Fibroblast of the aortic adventitia (primary cell): ENCODE data around the gene ST7. TPM values are rescaled to one million over a fixed set of nuclear protein-coding genes. Genes with fewer than 3 reads are reported as not detected.
A peak's percentile ranks its signal among the peaks of the same experiment; 100 is the strongest.

Experiments used
- DNase-seq: peaks from one replicate; pipeline ENCODE4 v3.0.0-alpha.2; 2010; ENCODE audit warnings: low read depth
- H3K4me3 ChIP-seq: 2 replicates; pipeline ENCODE4 v1.5.1; 2011; ENCODE audit warnings: low read depth, mild to moderate bottlenecking, control low read depth, low read length, moderate library complexity
- total RNA-seq: library from RNA; depleted of rRNA; stranded (reverse); fragments of >200 nt; gene quantifications from 2 replicates; pipeline ENCODE4 v1.2.3, GENCODE V29; 2012; ENCODE audit warnings: low replicate concordance
- TF ChIP-seq, protein P1 (sequence below): IDR thresholded peaks from 2 replicates; pipeline ENCODE4 v1.5.1; 2011; ENCODE audit warnings: mild to moderate bottlenecking, low read length, control low read depth, inconsistent platforms; ENCODE audit not compliant: insufficient read depth

The ST7 gene
- total RNA-seq, 1 donor: 22.7 TPM

GRCh38 chr7:117216436-117217069 is 263.3 kb downstream of the ST7 start:
- no peak overlapping the region for H3K4me3 ChIP-seq
- TF ChIP-seq, protein P1, sequence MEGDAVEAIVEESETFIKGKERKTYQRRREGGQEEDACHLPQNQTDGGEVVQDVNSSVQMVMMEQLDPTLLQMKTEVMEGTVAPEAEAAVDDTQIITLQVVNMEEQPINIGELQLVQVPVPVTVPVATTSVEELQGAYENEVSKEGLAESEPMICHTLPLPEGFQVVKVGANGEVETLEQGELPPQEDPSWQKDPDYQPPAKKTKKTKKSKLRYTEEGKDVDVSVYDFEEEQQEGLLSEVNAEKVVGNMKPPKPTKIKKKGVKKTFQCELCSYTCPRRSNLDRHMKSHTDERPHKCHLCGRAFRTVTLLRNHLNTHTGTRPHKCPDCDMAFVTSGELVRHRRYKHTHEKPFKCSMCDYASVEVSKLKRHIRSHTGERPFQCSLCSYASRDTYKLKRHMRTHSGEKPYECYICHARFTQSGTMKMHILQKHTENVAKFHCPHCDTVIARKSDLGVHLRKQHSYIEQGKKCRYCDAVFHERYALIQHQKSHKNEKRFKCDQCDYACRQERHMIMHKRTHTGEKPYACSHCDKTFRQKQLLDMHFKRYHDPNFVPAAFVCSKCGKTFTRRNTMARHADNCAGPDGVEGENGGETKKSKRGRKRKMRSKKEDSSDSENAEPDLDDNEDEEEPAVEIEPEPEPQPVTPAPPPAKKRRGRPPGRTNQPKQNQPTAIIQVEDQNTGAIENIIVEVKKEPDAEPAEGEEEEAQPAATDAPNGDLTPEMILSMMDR: no peak
- DNase-seq: peak; percentile 40

- peak; percentile 97 for DNase-seq
- no peak overlapping the region for H3K4me3 ChIP-seq
- TF ChIP-seq, protein P1: no peak
These were observed 264.1 kb downstream of the ST7 start for GRCh38 chr7:117217106-117218035.

- DNase-seq: peak; percentile 83
- no peak overlapping the region for H3K4me3 ChIP-seq
- TF ChIP-seq, protein P1: no peak
These were observed 265.4 kb downstream of the ST7 start for GRCh38 chr7:117218700-117219099.

DNA sequence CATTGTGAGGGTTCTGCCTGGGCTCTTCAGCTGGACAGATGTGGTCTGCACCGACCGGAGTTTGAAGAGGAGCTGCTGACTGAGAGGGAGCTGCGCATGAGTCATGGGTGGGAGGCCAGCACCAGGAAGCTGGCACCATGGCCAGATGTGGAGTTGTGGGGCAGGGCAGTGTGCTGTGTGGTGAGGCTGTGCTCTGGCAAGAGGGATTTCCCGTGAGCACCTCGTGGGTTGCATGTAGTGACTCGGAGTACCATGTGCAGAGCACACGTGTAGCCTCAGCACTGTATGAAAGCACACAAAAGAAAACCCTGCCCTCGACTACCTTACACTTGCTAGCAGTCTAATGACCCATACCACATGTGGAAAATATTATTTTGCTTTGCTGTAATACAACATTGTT is 266.2 kb downstream of the ST7 start:
- TF ChIP-seq, protein P1: no peak
- peak; percentile 40 for DNase-seq
- no peak overlapping the region for H3K4me3 ChIP-seq

GRCh38 chr7:117220836-117221235 is 267.5 kb downstream of the ST7 start:
- no peak for DNase-seq

GRCh38 chr7:117225536-117225935 is 272.2 kb downstream of the ST7 start:
- no peak overlapping the region for H3K4me3 ChIP-seq
- no peak for DNase-seq
- TF ChIP-seq, protein P1: no peak

More at GRCh38 chr7:117220836-117221235, 267.5 kb downstream of the ST7 start:
- TF ChIP-seq, protein P1: no peak
- H3K4me3 ChIP-seq: no peak overlapping the region
